RWPE1 (cell line): ENCODE measurements around the gene LZTFL1.

Source experiments
- CTCF ChIA-PET: fragments of 350-600 bp; sonication (Branson Sonifier 250); formaldehyde crosslinking; extraction: SDS; loops from one replicate; lab custom pipeline; 2021; lab: Yijun Ruan, JAX
- POLR2A ChIA-PET: fragments of 400-600 bp; formaldehyde crosslinking; extraction: SDS; loops from one replicate; lab custom pipeline; 2020; ENCODE audit warnings: antibody characterized with exemption; ENCODE audit not compliant: low non-redundant PET; lab: Yijun Ruan, JAX
- DNase-seq: peaks from one replicate; pipeline ENCODE4 v3.0.0; 2012; ENCODE audit warnings: low spot score
- H3K27ac ChIP-seq: fragments of 450-650 bp; 2 replicates; pipeline ENCODE4 v1.5.1; 2017
- TF ChIP-seq, protein P1 (sequence below): fragments of 450-650 bp; conservative IDR thresholded peaks from 2 replicates; pipeline ENCODE4 v1.5.1; 2017; ENCODE audit warnings: low read depth, mild to moderate bottlenecking

LZTFL1 gene

DNA sequence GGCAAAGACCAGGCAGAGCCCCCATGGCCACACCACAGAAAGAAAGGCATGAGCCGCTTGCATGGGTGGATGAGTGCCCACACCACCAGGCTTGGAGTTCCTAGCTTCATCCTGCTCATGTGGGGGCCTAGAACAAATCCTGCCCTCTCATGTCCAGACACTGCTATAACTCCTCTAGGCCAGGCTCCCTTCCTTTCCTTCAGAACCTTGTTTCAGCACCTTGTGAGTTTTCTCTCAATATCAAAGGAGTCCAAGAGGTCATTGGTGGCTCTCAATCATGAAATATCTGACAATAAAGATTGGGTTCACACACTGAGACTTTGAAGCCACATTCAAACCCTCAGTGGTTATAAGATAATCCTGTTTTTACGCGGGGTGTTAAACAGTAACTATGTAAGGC, 58.3 kb downstream of the LZTFL1 start:
- CTCF ChIA-PET = no interaction called here
- no peak for DNase-seq
- POLR2A ChIA-PET = no interaction called here
- no peak overlapping the region for H3K27ac ChIP-seq
- TF ChIP-seq, protein P1, sequence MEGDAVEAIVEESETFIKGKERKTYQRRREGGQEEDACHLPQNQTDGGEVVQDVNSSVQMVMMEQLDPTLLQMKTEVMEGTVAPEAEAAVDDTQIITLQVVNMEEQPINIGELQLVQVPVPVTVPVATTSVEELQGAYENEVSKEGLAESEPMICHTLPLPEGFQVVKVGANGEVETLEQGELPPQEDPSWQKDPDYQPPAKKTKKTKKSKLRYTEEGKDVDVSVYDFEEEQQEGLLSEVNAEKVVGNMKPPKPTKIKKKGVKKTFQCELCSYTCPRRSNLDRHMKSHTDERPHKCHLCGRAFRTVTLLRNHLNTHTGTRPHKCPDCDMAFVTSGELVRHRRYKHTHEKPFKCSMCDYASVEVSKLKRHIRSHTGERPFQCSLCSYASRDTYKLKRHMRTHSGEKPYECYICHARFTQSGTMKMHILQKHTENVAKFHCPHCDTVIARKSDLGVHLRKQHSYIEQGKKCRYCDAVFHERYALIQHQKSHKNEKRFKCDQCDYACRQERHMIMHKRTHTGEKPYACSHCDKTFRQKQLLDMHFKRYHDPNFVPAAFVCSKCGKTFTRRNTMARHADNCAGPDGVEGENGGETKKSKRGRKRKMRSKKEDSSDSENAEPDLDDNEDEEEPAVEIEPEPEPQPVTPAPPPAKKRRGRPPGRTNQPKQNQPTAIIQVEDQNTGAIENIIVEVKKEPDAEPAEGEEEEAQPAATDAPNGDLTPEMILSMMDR = no peak

DNA sequence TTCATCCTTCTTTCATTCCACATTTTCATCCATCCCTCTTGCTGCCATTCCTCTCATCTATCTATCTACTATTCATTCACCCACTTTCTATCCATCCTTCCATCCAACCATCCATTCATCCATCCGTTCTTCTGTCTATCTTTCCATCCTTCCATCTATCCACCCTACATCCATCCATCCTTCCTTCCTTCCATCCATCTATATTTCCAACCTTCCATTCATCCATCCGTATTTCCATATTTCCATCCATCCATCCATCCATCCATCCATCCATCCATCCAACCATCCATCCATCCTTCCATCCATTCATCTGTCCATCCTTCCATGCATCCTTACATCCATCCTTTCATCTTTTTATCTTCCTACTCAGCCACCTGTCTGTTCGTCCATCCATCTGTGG, 59.5 kb downstream of the LZTFL1 start:
- DNase-seq = no peak
- CTCF ChIA-PET = no interaction called here
- TF ChIP-seq, protein P1 = no peak
- POLR2A ChIA-PET = no interaction called here
- H3K27ac ChIP-seq = no peak overlapping the region

DNA sequence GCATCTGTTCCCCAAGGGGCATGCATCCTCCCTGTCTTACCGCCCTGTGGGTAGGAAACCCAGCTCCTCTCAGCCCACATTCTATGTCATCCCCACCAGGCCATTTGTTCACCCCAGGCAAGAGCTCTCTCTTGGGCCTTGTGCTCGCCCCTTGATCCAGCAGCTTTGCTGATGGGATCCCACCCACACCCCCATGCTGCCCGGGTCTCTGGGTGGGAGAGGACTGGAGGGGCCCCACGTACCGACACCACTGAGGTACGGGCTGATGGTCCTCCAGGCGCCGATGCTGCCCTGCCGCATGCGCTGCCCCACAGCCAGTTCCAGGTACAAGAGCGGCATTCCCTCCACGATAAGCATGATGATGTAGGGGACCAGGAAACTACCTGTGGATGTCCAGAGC, 60.1 kb downstream of the LZTFL1 start:
- CTCF ChIA-PET = no interaction called here
- POLR2A ChIA-PET = no interaction called here
- TF ChIP-seq, protein P1 = no peak
- no peak overlapping the region for H3K27ac ChIP-seq
- no peak for DNase-seq

DNA sequence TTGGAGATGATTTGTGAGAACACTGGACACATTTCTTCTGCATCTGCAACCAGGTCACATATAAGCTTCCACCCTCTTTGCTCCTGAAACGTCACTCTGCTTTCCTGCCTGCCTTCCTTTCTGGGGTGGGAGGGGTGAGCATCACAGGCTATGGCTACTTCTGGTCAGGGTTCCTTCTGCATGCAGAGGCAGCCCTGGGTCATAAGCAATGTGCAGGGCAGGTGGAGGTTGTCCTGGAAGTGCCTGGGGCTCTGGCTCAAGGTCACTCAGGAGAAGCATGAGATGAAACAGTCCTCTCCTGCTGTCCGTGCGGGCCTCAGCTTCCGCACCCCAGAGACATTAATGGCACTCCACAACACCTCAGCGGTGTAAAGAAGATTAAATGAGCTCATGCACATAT, 60.6 kb downstream of the LZTFL1 start:
- TF ChIP-seq, protein P1 = no peak
- DNase-seq = no peak
- POLR2A ChIA-PET = no interaction called here
- CTCF ChIA-PET = no interaction called here
- no peak overlapping the region for H3K27ac ChIP-seq

DNA sequence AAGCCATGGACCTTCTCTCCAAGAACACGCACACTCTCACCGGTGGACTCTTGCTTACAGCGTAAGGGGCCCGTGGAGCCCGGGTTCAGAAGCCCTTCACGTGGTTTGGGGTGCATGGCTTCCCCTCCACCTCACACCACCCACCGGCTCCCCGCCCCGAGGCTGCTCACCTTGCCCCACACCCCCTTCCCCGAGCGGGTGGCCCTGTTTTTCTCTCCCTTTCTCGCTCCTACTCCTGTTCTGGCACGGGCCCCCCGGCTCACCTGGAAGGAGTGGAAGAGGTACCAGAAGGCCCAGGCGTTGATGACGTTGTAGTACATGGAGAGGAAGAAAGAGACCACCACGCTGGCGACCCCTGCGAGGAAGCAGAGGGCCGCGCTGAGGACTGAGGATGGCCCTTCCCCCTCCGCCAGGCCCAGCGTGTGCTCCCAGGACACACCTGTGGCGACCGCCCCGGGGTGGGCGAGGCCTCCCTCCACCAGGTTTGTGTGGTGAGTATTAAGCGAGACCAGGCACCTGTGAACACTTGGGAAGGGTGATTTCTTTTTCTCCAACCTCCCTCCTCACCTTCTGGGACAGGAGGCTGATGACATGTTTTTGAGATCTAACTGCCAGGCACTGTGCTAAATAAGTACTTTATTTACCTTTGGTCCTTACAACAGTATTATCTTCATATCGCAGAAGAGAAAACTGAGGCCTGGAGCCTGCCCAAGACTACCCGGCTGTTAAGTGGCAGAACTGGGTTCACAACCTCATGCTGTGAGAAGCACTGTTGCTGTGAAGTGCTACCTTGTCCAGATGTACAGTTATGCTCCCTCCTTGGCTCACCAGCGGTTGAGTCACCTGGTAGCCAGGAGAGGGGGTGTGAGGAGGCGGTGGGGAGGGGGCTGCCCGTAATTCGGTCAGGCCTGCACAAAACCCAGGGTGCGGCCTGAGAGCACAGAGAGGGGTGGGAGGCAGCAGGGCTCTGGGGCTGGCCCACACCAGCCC, 61.9 kb downstream of the LZTFL1 start:
- no peak overlapping the region for H3K27ac ChIP-seq
- TF ChIP-seq, protein P1 = no peak
- POLR2A ChIA-PET = no interaction called here
- CTCF ChIA-PET = no interaction called here
- DNase-seq = no peak

DNA sequence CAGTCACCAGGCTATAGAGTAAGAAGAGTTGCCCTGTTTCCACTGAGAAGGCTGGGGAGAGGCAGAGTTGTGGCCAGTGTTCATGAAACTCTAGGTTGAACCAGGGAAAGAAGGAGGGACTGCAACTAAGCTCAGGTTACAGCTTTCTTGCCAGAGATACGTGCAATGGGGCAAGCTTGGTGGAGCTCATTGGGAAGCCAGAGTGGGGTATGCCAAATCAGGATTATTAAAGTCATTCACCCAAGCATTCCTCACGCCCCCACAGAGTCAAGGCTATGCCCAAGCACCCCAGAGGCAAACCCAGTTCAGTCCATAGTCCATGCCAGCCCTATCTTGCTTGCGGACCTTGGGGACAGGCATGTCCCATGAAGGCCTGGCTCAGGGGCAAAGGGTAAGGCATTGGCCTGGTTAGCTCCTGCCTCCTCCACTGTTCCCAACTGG, 63.1 kb downstream of the LZTFL1 start:
- DNase-seq = no peak
- ChIA-PET POLR2A (no interaction called here), CTCF (interaction anchor here (0.6 kb wide), 1 partner anchor 17 kb away, joined by 3 read pairs; no protein-coding TSS in a partner anchor)
- no peak overlapping the region for H3K27ac ChIP-seq
- TF ChIP-seq, protein P1 = no peak
